Measurements from ENCODE around the gene POLN. TPM values are rescaled to one million over a fixed set of nuclear protein-coding genes. Genes with fewer than 3 reads are reported as not detected.

Gene POLN
- total RNA-seq, 1 experiment from 2014 or later: 1.2 TPM

DNA sequence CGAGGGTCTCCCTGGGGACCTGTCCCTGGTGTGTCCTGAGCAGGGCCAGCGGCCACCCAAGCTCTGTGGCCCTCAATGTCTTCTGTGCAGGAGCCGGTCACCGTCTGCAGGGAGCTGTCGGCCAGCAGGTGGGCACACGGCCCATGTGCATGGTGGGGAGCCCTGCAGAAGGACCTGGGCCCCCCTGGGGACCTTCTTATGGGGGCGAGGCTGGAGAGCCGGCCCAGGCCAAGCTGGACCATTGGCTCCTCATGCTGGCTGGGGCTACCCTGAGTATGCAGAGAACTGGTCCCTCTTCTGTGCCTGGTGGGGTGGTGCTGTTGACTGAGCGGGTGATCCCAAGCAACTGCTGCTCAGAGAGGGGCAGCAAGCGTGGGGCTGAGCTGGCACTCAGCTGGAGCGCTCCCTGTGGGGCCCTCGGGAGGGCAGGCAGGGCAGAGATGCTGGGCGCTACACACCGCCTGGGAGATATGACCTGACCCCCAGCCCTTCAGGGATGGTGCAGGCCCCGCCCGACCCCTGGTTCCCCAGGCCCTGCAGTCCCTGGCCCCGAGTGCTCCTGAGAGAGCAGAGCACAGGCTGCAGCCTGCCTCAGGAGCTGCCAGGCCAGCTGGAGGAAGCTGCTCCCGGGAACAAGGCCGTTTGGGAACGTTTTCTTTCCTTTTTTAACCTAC lies 168.0 kb downstream of the POLN start:
- Mint-ChIP-seq H3K9me3 (ENCODE audit: unreplicated experiment) (no peaks in the 10 kb centered on the region), H3K36me3 (ENCODE audit: insufficient read depth, unreplicated experiment) (peaks cover 6% of the 10 kb centered on the region), H3K4me3 (ENCODE audit: unreplicated experiment) (no peak overlapping the region), H3K27ac (ENCODE audit: unreplicated experiment) (no peak overlapping the region), H3K27me3 (ENCODE audit: insufficient read depth, unreplicated experiment) (no peaks in the 10 kb centered on the region), H3K4me1 (ENCODE audit: low read depth, unreplicated experiment) (no peaks in the 10 kb centered on the region)
- no peak for DNase-seq
- ChIA-PET CTCF (interaction anchor here (1.6 kb wide), 1 partner anchor 9 kb away, joined by 6 read pairs; no protein-coding TSS in a partner anchor), POLR2A (no interaction called here)
- no TSS peak for BruUV-seq (replicated peaks)
- TF ChIP-seq, protein P1, sequence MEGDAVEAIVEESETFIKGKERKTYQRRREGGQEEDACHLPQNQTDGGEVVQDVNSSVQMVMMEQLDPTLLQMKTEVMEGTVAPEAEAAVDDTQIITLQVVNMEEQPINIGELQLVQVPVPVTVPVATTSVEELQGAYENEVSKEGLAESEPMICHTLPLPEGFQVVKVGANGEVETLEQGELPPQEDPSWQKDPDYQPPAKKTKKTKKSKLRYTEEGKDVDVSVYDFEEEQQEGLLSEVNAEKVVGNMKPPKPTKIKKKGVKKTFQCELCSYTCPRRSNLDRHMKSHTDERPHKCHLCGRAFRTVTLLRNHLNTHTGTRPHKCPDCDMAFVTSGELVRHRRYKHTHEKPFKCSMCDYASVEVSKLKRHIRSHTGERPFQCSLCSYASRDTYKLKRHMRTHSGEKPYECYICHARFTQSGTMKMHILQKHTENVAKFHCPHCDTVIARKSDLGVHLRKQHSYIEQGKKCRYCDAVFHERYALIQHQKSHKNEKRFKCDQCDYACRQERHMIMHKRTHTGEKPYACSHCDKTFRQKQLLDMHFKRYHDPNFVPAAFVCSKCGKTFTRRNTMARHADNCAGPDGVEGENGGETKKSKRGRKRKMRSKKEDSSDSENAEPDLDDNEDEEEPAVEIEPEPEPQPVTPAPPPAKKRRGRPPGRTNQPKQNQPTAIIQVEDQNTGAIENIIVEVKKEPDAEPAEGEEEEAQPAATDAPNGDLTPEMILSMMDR (IDR thresholded peaks at IDR 0.05; ENCODE audit: insufficient read depth in 1 of 2, low read depth in 1 of 2, low read length in 1 of 2, severe bottlenecking in 1 of 2, unreplicated experiment in 1 of 2): no peak
- intact Hi-C loops (cut with micrococcal nuclease; ENCODE audit: unreplicated experiment): no loop called here
- Histone ChIP-seq H3K9me3 (no peaks in the 10 kb centered on the region), H3K4me3 (ENCODE audit: low read depth, low read length) (no peak overlapping the region), H3K36me3 (ENCODE audit: control insufficient read depth, insufficient read depth, low read length) (no peaks in the 10 kb centered on the region), H3K4me1 (peaks cover 12% of the 10 kb centered on the region), H3K27me3 (replicated peaks; ENCODE audit: control insufficient read depth, insufficient read depth, low read length) (no peaks in the 10 kb centered on the region)

DNA sequence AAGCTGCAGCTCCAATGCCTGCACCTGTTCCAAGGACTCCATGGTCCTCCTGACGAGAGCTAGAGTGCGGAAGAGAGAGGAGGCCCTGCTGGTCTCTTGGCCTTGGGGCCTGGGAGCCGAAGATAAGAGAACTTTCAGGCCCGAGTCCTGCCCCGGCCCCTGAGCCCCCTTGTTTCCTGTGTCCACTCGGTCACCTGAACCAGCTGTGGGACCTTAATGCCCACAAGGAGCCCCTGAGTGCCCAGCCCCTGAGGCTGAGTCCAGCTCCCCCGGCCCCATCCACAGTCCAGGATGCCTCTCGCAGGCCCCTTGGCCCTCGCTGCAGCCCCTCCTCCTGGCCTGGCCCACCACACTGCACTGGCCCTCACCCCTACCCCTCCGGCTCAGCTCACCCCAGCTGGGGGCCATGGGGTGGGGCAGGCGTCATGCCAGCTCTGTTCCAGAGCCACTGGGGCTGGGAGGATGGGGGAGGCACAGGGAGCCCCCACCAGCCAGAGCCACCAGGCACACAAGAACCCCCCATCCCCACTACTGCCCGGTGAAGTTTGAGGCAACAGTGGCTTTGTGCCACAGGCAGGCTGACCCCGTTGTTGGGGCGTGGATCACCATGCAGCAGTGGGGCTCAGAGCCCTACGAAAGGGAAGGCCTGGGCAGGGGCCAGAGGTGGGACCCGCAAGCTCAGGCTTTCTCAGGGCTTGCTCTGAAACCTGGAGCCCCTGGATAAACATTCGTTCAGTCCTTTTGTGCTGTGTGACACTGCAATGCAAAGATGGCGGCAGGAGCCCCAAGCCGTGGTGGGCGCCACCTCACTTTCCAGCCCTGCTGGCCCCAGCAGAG lies 168.7 kb downstream of the POLN start:
- peaks cover 6% of the 10 kb centered on the region for H3K36me3 Mint-ChIP-seq (ENCODE audit: insufficient read depth, unreplicated experiment)
- Histone ChIP-seq H3K27me3 (replicated peaks; ENCODE audit: control insufficient read depth, insufficient read depth, low read length) (no peaks in the 10 kb centered on the region), H3K36me3 (ENCODE audit: control insufficient read depth, insufficient read depth, low read length) (no peaks in the 10 kb centered on the region), H3K9me3 (no peaks in the 10 kb centered on the region), H3K4me3 (ENCODE audit: low read depth, low read length) (no peak overlapping the region), H3K4me1 (peaks cover 12% of the 10 kb centered on the region)
- TF ChIP-seq, protein P1 (IDR thresholded peaks at IDR 0.05; ENCODE audit: insufficient read depth in 1 of 2, low read depth in 1 of 2, low read length in 1 of 2, severe bottlenecking in 1 of 2, unreplicated experiment in 1 of 2): no peak
- H3K4me1 Mint-ChIP-seq (ENCODE audit: low read depth, unreplicated experiment): no peaks in the 10 kb centered on the region
- no peak overlapping the region for H3K27ac Mint-ChIP-seq (ENCODE audit: unreplicated experiment)
- BruUV-seq (replicated peaks): no TSS peak
- DNase-seq: no peak
- intact Hi-C loops (cut with micrococcal nuclease; ENCODE audit: unreplicated experiment): no loop called here
- no peaks in the 10 kb centered on the region for H3K27me3 Mint-ChIP-seq (ENCODE audit: insufficient read depth, unreplicated experiment)
- ChIA-PET CTCF (interaction anchor here (1.6 kb wide), 1 partner anchor 10 kb away, joined by 6 read pairs; no protein-coding TSS in a partner anchor), POLR2A (no interaction called here)
- no peaks in the 10 kb centered on the region for H3K9me3 Mint-ChIP-seq (ENCODE audit: unreplicated experiment)
- no peak overlapping the region for H3K4me3 Mint-ChIP-seq (ENCODE audit: unreplicated experiment)

DNA sequence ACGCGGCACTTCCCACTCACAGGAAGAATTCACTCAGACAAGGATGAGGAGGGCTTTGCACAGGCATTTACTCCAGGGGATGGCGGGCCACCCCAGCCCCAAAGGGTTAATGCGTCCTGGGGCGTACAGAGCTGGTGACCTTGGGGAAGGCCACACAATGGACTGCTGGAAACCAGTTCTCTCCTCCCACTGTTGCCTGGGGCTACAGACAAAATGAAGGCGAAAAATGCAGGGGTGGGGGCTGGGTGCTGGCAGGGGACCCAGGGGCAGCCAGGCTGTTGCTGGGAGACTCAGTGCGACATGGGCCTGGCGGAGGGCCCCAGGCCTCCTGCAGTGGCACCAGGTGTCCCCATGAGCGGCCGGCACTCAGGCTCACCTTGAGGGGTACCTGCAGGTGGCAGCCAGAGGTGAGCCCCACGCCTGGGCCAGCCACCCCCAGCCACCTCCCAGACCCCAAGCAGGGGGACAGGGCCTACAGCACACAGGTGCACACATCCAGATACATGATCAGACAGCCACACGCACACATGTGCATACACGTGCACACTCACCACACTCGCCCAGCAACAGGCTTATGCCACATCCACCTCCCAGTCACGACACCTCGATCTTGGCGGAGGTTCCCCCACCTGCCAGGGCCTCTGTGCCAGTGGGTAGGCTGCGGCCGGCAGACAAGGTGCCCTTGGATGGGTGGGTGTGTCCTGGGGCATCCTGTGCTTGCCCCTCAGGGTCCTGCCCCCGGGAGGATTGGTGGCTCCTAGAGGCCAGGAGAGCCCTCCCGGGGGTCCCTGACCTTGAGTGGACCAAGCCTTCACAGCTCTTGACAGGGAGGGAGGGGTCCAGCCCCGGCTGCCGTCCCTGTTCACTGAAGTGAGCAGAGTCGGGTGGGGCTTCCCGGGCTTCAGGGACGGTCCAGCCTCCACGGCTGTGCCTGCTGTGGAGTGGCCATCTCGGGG lies 169.7 kb downstream of the POLN start:
- H3K4me1 ChIP-seq: peaks cover 12% of the 10 kb centered on the region
- POLR2A ChIA-PET: no interaction called here
- no peak for DNase-seq

More for the DNA sequence above, 169.7 kb downstream of the POLN start:
- CTCF ChIA-PET: no interaction called here
- no peak overlapping the region for H3K27ac Mint-ChIP-seq (ENCODE audit: unreplicated experiment)
- no peak overlapping the region for H3K4me3 Mint-ChIP-seq (ENCODE audit: unreplicated experiment)
- H3K4me1 Mint-ChIP-seq (ENCODE audit: low read depth, unreplicated experiment): no peaks in the 10 kb centered on the region
- no peaks in the 10 kb centered on the region for H3K9me3 Mint-ChIP-seq (ENCODE audit: unreplicated experiment)
- no peaks in the 10 kb centered on the region for H3K36me3 ChIP-seq (ENCODE audit: control insufficient read depth, insufficient read depth, low read length)
- H3K4me3 ChIP-seq (ENCODE audit: low read depth, low read length): no peak overlapping the region
- TF ChIP-seq, protein P1 (IDR thresholded peaks at IDR 0.05; ENCODE audit: insufficient read depth in 1 of 2, low read depth in 1 of 2, low read length in 1 of 2, severe bottlenecking in 1 of 2, unreplicated experiment in 1 of 2): no peak
- no peaks in the 10 kb centered on the region for H3K27me3 ChIP-seq (replicated peaks; ENCODE audit: control insufficient read depth, insufficient read depth, low read length)
- no peaks in the 10 kb centered on the region for H3K27me3 Mint-ChIP-seq (ENCODE audit: insufficient read depth, unreplicated experiment)
- BruUV-seq (replicated peaks): no TSS peak
- H3K36me3 Mint-ChIP-seq (ENCODE audit: insufficient read depth, unreplicated experiment): peaks cover 6% of the 10 kb centered on the region
- intact Hi-C loops (cut with micrococcal nuclease; ENCODE audit: unreplicated experiment): no loop called here
- no peaks in the 10 kb centered on the region for H3K9me3 ChIP-seq

All from Caco-2 (cell line).